ENCODE results near the gene LIME1. TPM values are rescaled to one million over a fixed set of nuclear protein-coding genes. Genes with fewer than 3 reads are reported as not detected.
"Not testable (repeated sequence)": the region's sequence is repeated elsewhere in the genome, so short reads cannot be mapped to it uniquely, and the experiment has no call there.

The LIME1 gene
- total and polyA plus RNA-seq, 4 donors = 21.2 to 69.0 (median 51.6) TPM

DNA sequence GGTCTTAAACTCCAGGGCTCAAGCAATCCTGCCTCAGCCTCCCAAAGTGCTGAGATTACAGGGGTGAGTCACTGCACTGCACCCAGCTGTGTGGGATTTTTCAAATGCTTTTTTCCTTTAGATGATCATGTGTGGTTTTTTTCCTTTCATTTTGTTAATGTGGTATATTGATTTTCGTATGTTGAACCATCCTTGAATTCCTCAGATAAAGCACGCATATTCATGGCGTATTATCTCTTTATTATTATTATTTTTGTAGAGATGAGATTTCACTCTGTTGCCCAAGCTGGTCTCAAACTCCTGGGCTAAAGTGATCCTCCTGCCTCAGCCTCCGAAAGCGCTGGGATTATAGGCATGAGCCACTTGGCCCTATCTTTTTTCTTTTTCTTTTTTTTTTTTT lies 21.6 kb upstream of the LIME1 start:
- no peak for TF ChIP-seq SP1 (IDR thresholded peaks at IDR 0.05)
- TF ChIP-seq TAF1 (conservative IDR thresholded peaks at IDR 0.05) = no peak
- no peak for TF ChIP-seq HNF4A (conservative IDR thresholded peaks at IDR 0.05)
- no peak for TF ChIP-seq FOXA1 (IDR thresholded peaks at IDR 0.05)
- TF ChIP-seq NR2F2 (IDR thresholded peaks at IDR 0.05) = no peak
- no peak for TF ChIP-seq FOXA2 (IDR thresholded peaks at IDR 0.05)
- no peak for TF ChIP-seq EGR1 (IDR thresholded peaks at IDR 0.05; ENCODE audit: low read depth in 2 of 2)
- TF ChIP-seq RAD21 (IDR thresholded peaks at IDR 0.05) = no peak
- no peak for TF ChIP-seq HNF4G (IDR thresholded peaks at IDR 0.05)
- TF ChIP-seq, protein P1, sequence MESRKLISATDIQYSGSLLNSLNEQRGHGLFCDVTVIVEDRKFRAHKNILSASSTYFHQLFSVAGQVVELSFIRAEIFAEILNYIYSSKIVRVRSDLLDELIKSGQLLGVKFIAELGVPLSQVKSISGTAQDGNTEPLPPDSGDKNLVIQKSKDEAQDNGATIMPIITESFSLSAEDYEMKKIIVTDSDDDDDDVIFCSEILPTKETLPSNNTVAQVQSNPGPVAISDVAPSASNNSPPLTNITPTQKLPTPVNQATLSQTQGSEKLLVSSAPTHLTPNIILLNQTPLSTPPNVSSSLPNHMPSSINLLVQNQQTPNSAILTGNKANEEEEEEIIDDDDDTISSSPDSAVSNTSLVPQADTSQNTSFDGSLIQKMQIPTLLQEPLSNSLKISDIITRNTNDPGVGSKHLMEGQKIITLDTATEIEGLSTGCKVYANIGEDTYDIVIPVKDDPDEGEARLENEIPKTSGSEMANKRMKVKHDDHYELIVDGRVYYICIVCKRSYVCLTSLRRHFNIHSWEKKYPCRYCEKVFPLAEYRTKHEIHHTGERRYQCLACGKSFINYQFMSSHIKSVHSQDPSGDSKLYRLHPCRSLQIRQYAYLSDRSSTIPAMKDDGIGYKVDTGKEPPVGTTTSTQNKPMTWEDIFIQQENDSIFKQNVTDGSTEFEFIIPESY (IDR thresholded peaks at IDR 0.05) = no peak

DNA sequence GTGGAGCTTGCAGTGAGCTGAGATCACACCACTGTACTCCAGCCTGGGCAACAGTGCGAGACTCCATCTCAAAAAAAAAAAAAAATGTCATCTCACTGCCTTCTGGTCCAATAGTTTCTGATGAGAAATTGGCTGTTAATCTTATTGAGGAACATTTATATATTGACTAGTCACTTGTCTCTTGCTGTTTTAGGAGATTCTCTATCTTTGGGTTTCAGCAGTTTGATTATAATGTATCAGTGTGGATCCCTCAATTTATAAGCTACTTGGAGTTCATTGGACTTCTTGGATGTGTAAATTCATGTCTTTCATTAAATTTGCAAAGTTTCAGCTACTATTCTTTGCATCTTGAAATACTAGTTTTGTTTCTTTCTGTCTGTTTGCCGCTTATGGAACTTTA lies 17.5 kb upstream of the LIME1 start:
- 100% methylated on average over 2 of the region's 2 CpGs for WGBS
- Histone ChIP-seq H3K4me3 (ENCODE audit: low read depth in 1 of 3, low read length in 3 of 3) (no peak overlapping the region), H3K27me3 (ENCODE audit: control insufficient read depth in 4 of 4, insufficient read depth in 4 of 4, low read length in 3 of 4) (no peaks in the 10 kb centered on the region), H3K9me3 (ENCODE audit: control insufficient read depth in 4 of 4, low read length in 3 of 4) (peaks cover 0 to 4% (median 1%) of the 10 kb centered on the region in 4 donors), H3K36me3 (ENCODE audit: control insufficient read depth in 4 of 4, insufficient read depth in 3 of 4, low read depth in 1 of 4, low read length in 3 of 4) (peaks cover 5 to 22% (median 19%) of the 10 kb centered on the region in 4 donors), H3K4me1 (ENCODE audit: control insufficient read depth in 4 of 4, insufficient read depth in 4 of 4, low read length in 3 of 4) (no peaks in the 10 kb centered on the region), H3K27ac (ENCODE audit: low read depth in 1 of 2, low read length in 2 of 2) (no peak overlapping the region), H3K9ac (ENCODE audit: low read depth in 1 of 2, low read length in 2 of 2) (no peak overlapping the region)
- no peak for DNase-seq (ENCODE audit: low spot score)
- TF ChIP-seq NR2F2 (IDR thresholded peaks at IDR 0.05) = no peak
- TF ChIP-seq, protein P1 (IDR thresholded peaks at IDR 0.05) = no peak
- TF ChIP-seq FOXA2 (IDR thresholded peaks at IDR 0.05) = no peak
- TF ChIP-seq RAD21 (IDR thresholded peaks at IDR 0.05) = no peak
- TF ChIP-seq, protein P2, sequence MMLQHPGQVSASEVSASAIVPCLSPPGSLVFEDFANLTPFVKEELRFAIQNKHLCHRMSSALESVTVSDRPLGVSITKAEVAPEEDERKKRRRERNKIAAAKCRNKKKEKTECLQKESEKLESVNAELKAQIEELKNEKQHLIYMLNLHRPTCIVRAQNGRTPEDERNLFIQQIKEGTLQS (IDR thresholded peaks at IDR 0.05) = no peak
- TF ChIP-seq GABPA (IDR thresholded peaks at IDR 0.05 in 1 of 2, conservative IDR thresholded peaks at IDR 0.05 in 1 of 2) = no peak
- TF ChIP-seq, protein P3, sequence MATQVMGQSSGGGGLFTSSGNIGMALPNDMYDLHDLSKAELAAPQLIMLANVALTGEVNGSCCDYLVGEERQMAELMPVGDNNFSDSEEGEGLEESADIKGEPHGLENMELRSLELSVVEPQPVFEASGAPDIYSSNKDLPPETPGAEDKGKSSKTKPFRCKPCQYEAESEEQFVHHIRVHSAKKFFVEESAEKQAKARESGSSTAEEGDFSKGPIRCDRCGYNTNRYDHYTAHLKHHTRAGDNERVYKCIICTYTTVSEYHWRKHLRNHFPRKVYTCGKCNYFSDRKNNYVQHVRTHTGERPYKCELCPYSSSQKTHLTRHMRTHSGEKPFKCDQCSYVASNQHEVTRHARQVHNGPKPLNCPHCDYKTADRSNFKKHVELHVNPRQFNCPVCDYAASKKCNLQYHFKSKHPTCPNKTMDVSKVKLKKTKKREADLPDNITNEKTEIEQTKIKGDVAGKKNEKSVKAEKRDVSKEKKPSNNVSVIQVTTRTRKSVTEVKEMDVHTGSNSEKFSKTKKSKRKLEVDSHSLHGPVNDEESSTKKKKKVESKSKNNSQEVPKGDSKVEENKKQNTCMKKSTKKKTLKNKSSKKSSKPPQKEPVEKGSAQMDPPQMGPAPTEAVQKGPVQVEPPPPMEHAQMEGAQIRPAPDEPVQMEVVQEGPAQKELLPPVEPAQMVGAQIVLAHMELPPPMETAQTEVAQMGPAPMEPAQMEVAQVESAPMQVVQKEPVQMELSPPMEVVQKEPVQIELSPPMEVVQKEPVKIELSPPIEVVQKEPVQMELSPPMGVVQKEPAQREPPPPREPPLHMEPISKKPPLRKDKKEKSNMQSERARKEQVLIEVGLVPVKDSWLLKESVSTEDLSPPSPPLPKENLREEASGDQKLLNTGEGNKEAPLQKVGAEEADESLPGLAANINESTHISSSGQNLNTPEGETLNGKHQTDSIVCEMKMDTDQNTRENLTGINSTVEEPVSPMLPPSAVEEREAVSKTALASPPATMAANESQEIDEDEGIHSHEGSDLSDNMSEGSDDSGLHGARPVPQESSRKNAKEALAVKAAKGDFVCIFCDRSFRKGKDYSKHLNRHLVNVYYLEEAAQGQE (IDR thresholded peaks at IDR 0.05) = no peak
- TF ChIP-seq HNF4G (IDR thresholded peaks at IDR 0.05) = no peak
- TF ChIP-seq HNF4A (conservative IDR thresholded peaks at IDR 0.05) = no peak
- TF ChIP-seq, protein P4, sequence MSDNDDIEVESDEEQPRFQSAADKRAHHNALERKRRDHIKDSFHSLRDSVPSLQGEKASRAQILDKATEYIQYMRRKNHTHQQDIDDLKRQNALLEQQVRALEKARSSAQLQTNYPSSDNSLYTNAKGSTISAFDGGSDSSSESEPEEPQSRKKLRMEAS (IDR thresholded peaks at IDR 0.05) = no peak
- no peak for TF ChIP-seq RXRA (IDR thresholded peaks at IDR 0.05)
- no peak for TF ChIP-seq SP1 (IDR thresholded peaks at IDR 0.05)
- no peak for TF ChIP-seq FOXA1 (IDR thresholded peaks at IDR 0.05)
- no peak for TF ChIP-seq EGR1 (IDR thresholded peaks at IDR 0.05; ENCODE audit: low read depth in 2 of 2)

More for the DNA sequence above, 21.6 kb upstream of the LIME1 start:
- H3K36me3 ChIP-seq (ENCODE audit: control insufficient read depth in 4 of 4, insufficient read depth in 3 of 4, low read depth in 1 of 4, low read length in 3 of 4) = peaks cover 11 to 26% (median 20%) of the 10 kb centered on the region in 4 donors
- H3K4me3 ChIP-seq (ENCODE audit: low read depth in 1 of 3, low read length in 3 of 3) = no peak overlapping the region
- DNase-seq (ENCODE audit: low spot score) = no peak
- H3K4me1 ChIP-seq (ENCODE audit: control insufficient read depth in 4 of 4, insufficient read depth in 4 of 4, low read length in 3 of 4) = peaks cover 0 to 3% (median 0%) of the 10 kb centered on the region in 4 donors
- peaks cover 0 to 4% (median 1%) of the 10 kb centered on the region in 4 donors for H3K9me3 ChIP-seq (ENCODE audit: control insufficient read depth in 4 of 4, low read length in 3 of 4)
- 99% methylated on average over 5 of the region's 5 CpGs for WGBS
- no peaks in the 10 kb centered on the region for H3K27me3 ChIP-seq (ENCODE audit: control insufficient read depth in 4 of 4, insufficient read depth in 4 of 4, low read length in 3 of 4)
- H3K27ac ChIP-seq (ENCODE audit: low read depth in 1 of 2, low read length in 2 of 2) = no peak overlapping the region
- no peak overlapping the region for H3K9ac ChIP-seq (ENCODE audit: low read depth in 1 of 2, low read length in 2 of 2)

DNA sequence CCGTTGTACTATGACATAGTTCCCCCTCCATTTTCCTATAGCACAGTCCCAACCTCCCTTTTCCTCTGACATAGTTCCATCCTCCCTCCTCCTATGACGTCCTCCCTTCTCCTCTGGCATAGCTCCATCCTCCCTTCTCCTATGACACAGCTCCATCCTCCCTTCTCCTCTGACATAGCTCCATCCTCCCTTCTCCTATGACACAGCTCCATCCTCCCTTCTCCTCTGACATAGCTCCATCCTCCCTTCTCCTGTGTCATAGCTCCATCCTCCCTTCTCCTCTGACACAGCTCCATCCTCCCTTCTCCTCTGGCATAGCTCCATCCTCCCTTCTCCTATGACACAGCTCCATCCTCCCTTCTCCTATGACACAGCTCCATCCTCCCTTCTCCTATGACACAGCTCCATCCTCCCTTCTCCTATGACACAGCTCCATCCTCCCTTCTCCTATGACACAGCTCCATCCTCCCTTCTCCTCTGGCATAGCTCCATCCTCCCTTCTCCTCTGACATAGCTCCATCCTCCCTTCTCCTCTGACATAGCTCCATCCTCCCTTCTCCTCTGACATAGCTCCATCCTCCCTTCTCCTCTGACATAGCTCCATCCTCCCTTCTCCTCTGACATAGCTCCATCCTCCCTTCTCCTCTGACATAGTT lies 13.4 kb upstream of the LIME1 start:
- Histone ChIP-seq H3K36me3 (ENCODE audit: control insufficient read depth in 4 of 4, insufficient read depth in 3 of 4, low read depth in 1 of 4, low read length in 3 of 4) (peaks cover 0 to 18% (median 11%) of the 10 kb centered on the region in 4 donors), H3K4me1 (ENCODE audit: control insufficient read depth in 4 of 4, insufficient read depth in 4 of 4, low read length in 3 of 4) (peaks cover under 1 to 10% (median 10%) of the 10 kb centered on the region in 4 donors)
- H3K9ac ChIP-seq (ENCODE audit: low read depth in 1 of 2, low read length in 2 of 2); H3K4me3 ChIP-seq (ENCODE audit: low read depth in 1 of 3, low read length in 3 of 3); H3K9me3 ChIP-seq (ENCODE audit: control insufficient read depth in 4 of 4, low read length in 3 of 4); DNase-seq (ENCODE audit: low spot score); H3K27me3 ChIP-seq (ENCODE audit: control insufficient read depth in 4 of 4, insufficient read depth in 4 of 4, low read length in 3 of 4); H3K27ac ChIP-seq (ENCODE audit: low read depth in 1 of 2, low read length in 2 of 2): not testable (repeated sequence)
- 81% methylated on average over 2 of the region's 2 CpGs for WGBS

All from liver (tissue), 9 donors.